ENCODE measurements around the gene UBXN7. TPM values are rescaled to one million over a fixed set of nuclear protein-coding genes. Genes with fewer than 3 reads are reported as not detected.

UBXN7 gene
- total and polyA plus RNA-seq, 2 donors (not counting 3 experiments of a cell fraction or from before 2014, with no cell fraction given) = 9.9 to 57.0 TPM

GRCh38 chr3:196440041-196440537, 7.9 kb upstream of the UBXN7 start:
- POLR2A ChIA-PET = no interaction called here
- CTCF ChIA-PET = interaction anchor here (1.1 to 1.2 kb wide), 3 partner anchors 8 to 197 kb away, joined by 3 to 5 read pairs (median 3); partner anchors contain the start of gene UBXN7

GRCh38 chr3:196431181-196432136, 768 bp downstream of the UBXN7 start:
- POLR2A ChIA-PET = no interaction called here
- TF ChIP-seq POLR2AphosphoS5 (IDR thresholded peaks at IDR 0.05; ENCODE audit: insufficient read depth, low read depth, low read length) = no peak
- TF ChIP-seq FOS (IDR thresholded peaks at IDR 0.05; ENCODE audit: borderline replicate concordance, insufficient read depth, low read length) = no peak
- TF ChIP-seq, protein P1, sequence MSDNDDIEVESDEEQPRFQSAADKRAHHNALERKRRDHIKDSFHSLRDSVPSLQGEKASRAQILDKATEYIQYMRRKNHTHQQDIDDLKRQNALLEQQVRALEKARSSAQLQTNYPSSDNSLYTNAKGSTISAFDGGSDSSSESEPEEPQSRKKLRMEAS (IDR thresholded peaks at IDR 0.05; ENCODE audit: insufficient read depth, insufficient read length) = no peak
- no peak for TF ChIP-seq MYC (IDR thresholded peaks at IDR 0.05; ENCODE audit: low read depth, low read length)

More at GRCh38 chr3:196440041-196440537, 7.9 kb upstream of the UBXN7 start:
- Histone ChIP-seq H3K36me3 (ENCODE audit: control insufficient read depth in 2 of 2, extremely low read depth in 1 of 2, insufficient read depth in 2 of 2, low read length in 2 of 2) (no peaks in the 10 kb centered on the region), H3K9ac (replicated peaks; ENCODE audit: extremely low read depth, insufficient read depth, low read length) (no peak overlapping the region), H3K4me3 (replicated peaks in 1 of 3; ENCODE audit: insufficient read depth in 1 of 3, low read depth in 1 of 3, low read length in 3 of 3) (no peak overlapping the region), H3K4me1 (ENCODE audit: control insufficient read depth, extremely low read depth, insufficient read depth, low read length) (no peaks in the 10 kb centered on the region), H3K79me2 (ENCODE audit: control insufficient read depth, insufficient read depth, low read length) (no peaks in the 10 kb centered on the region), H3K9me3 (replicated peaks; ENCODE audit: control insufficient read depth, insufficient read depth, low read length) (no peaks in the 10 kb centered on the region), H3K27me3 (ENCODE audit: control insufficient read depth in 2 of 2, insufficient read depth in 2 of 2, low read length in 2 of 2) (no peaks in the 10 kb centered on the region), H3K9me1 (replicated peaks; ENCODE audit: control insufficient read depth, extremely low read depth, insufficient read depth, low read length) (no peaks in the 10 kb centered on the region), H3K4me2 (ENCODE audit: insufficient read depth, low read length) (no peak overlapping the region), H2AFZ (ENCODE audit: low read depth, low read length) (no peak overlapping the region), H3K27ac (ENCODE audit: insufficient read depth, low read depth, low read length) (no peak overlapping the region), H4K20me1 (replicated peaks; ENCODE audit: control insufficient read depth, extremely low read depth, insufficient read depth, low read length) (no peaks in the 10 kb centered on the region)
- dilution Hi-C loops (cut with MboI; ENCODE audit: extremely low pct_ligation_motif_present, low sequenced_read_pairs) (loop anchor here (10.0 kb wide), 1 partner anchor 165 kb away; no protein-coding TSS in a partner anchor), intact Hi-C loops (cut with micrococcal nuclease) (no loop called here)
- no peak for FAIRE-seq
- TF ChIP-seq, protein P1 (IDR thresholded peaks at IDR 0.05; ENCODE audit: insufficient read depth, insufficient read length) = no peak
- DNase-seq (ENCODE audit: low read depth, low spot score) = no peak
- no TSS peak for BruUV-seq (replicated peaks)

More at GRCh38 chr3:196431181-196432136, 768 bp downstream of the UBXN7 start:
- no peaks in the 10 kb centered on the region for H3K9me3 ChIP-seq (replicated peaks; ENCODE audit: control insufficient read depth, insufficient read depth, low read length)
- H3K79me2 ChIP-seq (ENCODE audit: control insufficient read depth, insufficient read depth, low read length) = peaks cover 44% of the 10 kb centered on the region
- TSS peak; percentile 37 for BruUV-seq (replicated peaks)
- FAIRE-seq (peak; percentile 69), DNase-seq (ENCODE audit: low read depth, low spot score) (peak; percentile 70)
- H3K9ac ChIP-seq (replicated peaks; ENCODE audit: extremely low read depth, insufficient read depth, low read length) = peak overlapping the region; percentile 75
- no peaks in the 10 kb centered on the region for H4K20me1 ChIP-seq (replicated peaks; ENCODE audit: control insufficient read depth, extremely low read depth, insufficient read depth, low read length)
- CTCF ChIA-PET = interaction anchor here (0.8 to 1.3 kb wide), 5 partner anchors 9 to 178 kb away, joined by 3 to 5 read pairs (median 5); no protein-coding TSS in a partner anchor
- H3K4me3 ChIP-seq (replicated peaks in 1 of 3; ENCODE audit: insufficient read depth in 1 of 3, low read depth in 1 of 3, low read length in 3 of 3) = peak overlapping the region; percentile 65 to 87 (median 74)
- H3K4me2 ChIP-seq (ENCODE audit: insufficient read depth, low read length) = peak overlapping the region; percentile 97
- dilution Hi-C loops (cut with MboI; ENCODE audit: extremely low pct_ligation_motif_present, low sequenced_read_pairs) (no loop called here), intact Hi-C loops (cut with micrococcal nuclease) (loop anchor here (1.0 kb wide), 3 partner anchors 72 to 144 kb away; partner anchors contain the start of genes PCYT1A and RNF168)
- H3K36me3 ChIP-seq (ENCODE audit: control insufficient read depth in 2 of 2, extremely low read depth in 1 of 2, insufficient read depth in 2 of 2, low read length in 2 of 2) = peaks cover 0 to 7% of the 10 kb centered on the region in 2 experiments
- H3K27ac ChIP-seq (ENCODE audit: insufficient read depth, low read depth, low read length) = peak overlapping the region; percentile 41
- no peaks in the 10 kb centered on the region for H3K27me3 ChIP-seq (ENCODE audit: control insufficient read depth in 2 of 2, insufficient read depth in 2 of 2, low read length in 2 of 2)
- peaks cover 8% of the 10 kb centered on the region for H3K4me1 ChIP-seq (ENCODE audit: control insufficient read depth, extremely low read depth, insufficient read depth, low read length)
- H2AFZ ChIP-seq (ENCODE audit: low read depth, low read length) = peak overlapping the region; percentile 86
- H3K9me1 ChIP-seq (replicated peaks; ENCODE audit: control insufficient read depth, extremely low read depth, insufficient read depth, low read length) = no peaks in the 10 kb centered on the region

Data from endothelial cell of umbilical vein (primary cell).